Ovary (tissue), 3 donors: ENCODE data around the gene ZNF850.

Experiments
- EP300 ChIP-seq: sonication (generic); formaldehyde crosslinking; IDR thresholded peaks from one replicate; pipeline ENCODE4 v1.6.1; 2017; ENCODE audit warnings: antibody characterized with exemption
- TF ChIP-seq, protein P1 (sequence below), 3 donors: fragments of 450-650 bp in 2 of 3; fragments of 200-600 bp in 1 of 3; IDR thresholded peaks; one replicate each; pipeline versions ENCODE4 v1.5.1 to v1.8.0; 2016 to 2022; ENCODE audit warnings: antibody characterized with exemption in 3 of 3, mild to moderate bottlenecking in 1 of 3
- donor health status: DM: no; HTN: no; CAD: no.

DNA sequence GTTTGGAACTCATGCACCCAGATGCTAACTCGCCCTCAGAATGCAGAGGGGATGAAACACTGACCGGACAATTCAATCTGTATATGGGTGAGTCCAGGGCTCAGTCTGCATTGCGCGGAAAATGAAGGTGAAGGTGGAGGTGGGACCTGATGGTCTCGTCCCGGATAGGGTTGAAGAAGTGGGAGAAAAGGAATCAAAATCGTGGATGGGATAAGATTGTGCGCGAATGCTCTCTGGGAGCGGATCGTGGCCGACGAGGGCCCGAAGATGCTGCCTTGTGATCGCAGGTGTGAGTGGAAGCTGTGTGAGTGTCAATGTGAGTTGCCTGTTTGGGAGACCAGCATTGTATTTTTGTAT lies 594 bp upstream of the ZNF850 start:
- TF ChIP-seq, protein P1, sequence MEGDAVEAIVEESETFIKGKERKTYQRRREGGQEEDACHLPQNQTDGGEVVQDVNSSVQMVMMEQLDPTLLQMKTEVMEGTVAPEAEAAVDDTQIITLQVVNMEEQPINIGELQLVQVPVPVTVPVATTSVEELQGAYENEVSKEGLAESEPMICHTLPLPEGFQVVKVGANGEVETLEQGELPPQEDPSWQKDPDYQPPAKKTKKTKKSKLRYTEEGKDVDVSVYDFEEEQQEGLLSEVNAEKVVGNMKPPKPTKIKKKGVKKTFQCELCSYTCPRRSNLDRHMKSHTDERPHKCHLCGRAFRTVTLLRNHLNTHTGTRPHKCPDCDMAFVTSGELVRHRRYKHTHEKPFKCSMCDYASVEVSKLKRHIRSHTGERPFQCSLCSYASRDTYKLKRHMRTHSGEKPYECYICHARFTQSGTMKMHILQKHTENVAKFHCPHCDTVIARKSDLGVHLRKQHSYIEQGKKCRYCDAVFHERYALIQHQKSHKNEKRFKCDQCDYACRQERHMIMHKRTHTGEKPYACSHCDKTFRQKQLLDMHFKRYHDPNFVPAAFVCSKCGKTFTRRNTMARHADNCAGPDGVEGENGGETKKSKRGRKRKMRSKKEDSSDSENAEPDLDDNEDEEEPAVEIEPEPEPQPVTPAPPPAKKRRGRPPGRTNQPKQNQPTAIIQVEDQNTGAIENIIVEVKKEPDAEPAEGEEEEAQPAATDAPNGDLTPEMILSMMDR (IDR thresholded peaks at IDR 0.05), result no peak
- no peak for TF ChIP-seq EP300
